CD14-positive monocyte (primary cell): ENCODE results near the gene CCDC167. TPM values are rescaled to one million over a fixed set of nuclear protein-coding genes. Genes with fewer than 3 reads are reported as not detected.
A peak's percentile ranks its signal among the peaks of the same experiment; 100 is the strongest.

Source experiments
- DNase-seq, 3 donors: peaks; one replicate each; pipeline ENCODE4 v3.0.0-alpha.2; 2011 to 2022
- H2AFZ ChIP-seq: 2 replicates; pipeline ENCODE4 v1.6.0; 2012; ENCODE audit warnings: mild to moderate bottlenecking, low read depth, low read length, inconsistent platforms; ENCODE audit not compliant: insufficient read depth, poor library complexity, severe bottlenecking
- H3K27ac ChIP-seq, 2 donors: 1 replicate in 1 of 2; 2 replicates in 1 of 2; pipeline ENCODE4 v1.5.1; 2012 to 2013; ENCODE audit warnings: low read length in 2 of 2, control low read depth in 1 of 2, inconsistent platforms in 1 of 2, low read depth in 1 of 2, mild to moderate bottlenecking in 1 of 2
- H3K27me3 ChIP-seq, 2 donors: one replicate each; pipeline versions ENCODE4 v1.6.0 to v1.6.1; 2011 to 2013; ENCODE audit warnings: low read length in 2 of 2; ENCODE audit not compliant: control insufficient read depth in 2 of 2, insufficient read depth in 2 of 2
- H3K36me3 ChIP-seq, 2 donors: replicated peaks in 1 of 2; 1 replicate in 1 of 2; 2 replicates in 1 of 2; pipeline versions ENCODE4 v1.5.1 to v1.6.1; 2012 to 2013; ENCODE audit warnings: low read length in 2 of 2, control low read depth in 1 of 2, inconsistent platforms in 1 of 2, mild to moderate bottlenecking in 1 of 2; ENCODE audit not compliant: insufficient read depth in 2 of 2, control insufficient read depth in 1 of 2
- H3K4me1 ChIP-seq, 2 donors: 1 replicate in 1 of 2; 2 replicates in 1 of 2; pipeline versions ENCODE4 v1.5.1 to v1.6.1; 2012 to 2013; ENCODE audit warnings: low read length in 2 of 2, control low read depth in 1 of 2, inconsistent platforms in 1 of 2, mild to moderate bottlenecking in 1 of 2, moderate library complexity in 1 of 2; ENCODE audit not compliant: insufficient read depth in 2 of 2, control insufficient read depth in 1 of 2
- H3K4me2 ChIP-seq: replicated peaks from 2 replicates; pipeline ENCODE3; 2012; ENCODE audit warnings: low read length, moderate library complexity, mild to moderate bottlenecking; ENCODE audit not compliant: poor library complexity, severe bottlenecking; ENCODE audit errors: extremely low read depth
- H3K4me3 ChIP-seq, 3 experiments: fragments of 200-600 bp in 1 of 3; sonication (generic) in 1 of 3; replicated peaks in 1 of 3; 1 replicate in 2 of 3; 2 replicates in 1 of 3; pipeline ENCODE4 v1.5.1; 2011 to 2013; ENCODE audit warnings: low read length in 3 of 3, mild to moderate bottlenecking in 3 of 3, control low read depth in 2 of 3, low read depth in 2 of 3, inconsistent platforms in 1 of 3, moderate library complexity in 1 of 3
- H3K79me2 ChIP-seq: 2 replicates; pipeline ENCODE4 v1.6.0; 2012; ENCODE audit warnings: mild to moderate bottlenecking, control low read depth, inconsistent platforms, low read length, moderate library complexity; ENCODE audit not compliant: insufficient read depth
- H3K9ac ChIP-seq: 2 replicates; pipeline ENCODE4 v1.6.0; 2017; ENCODE audit warnings: low read length, mild to moderate bottlenecking; ENCODE audit not compliant: insufficient read depth, poor library complexity, severe bottlenecking
- H3K9me3 ChIP-seq, 2 donors: replicated peaks in 1 of 2; 1 replicate in 1 of 2; 2 replicates in 1 of 2; pipeline versions ENCODE4 v1.5.1 to v1.6.1; 2012 to 2013; ENCODE audit warnings: low read length in 2 of 2, control low read depth in 1 of 2; ENCODE audit not compliant: control insufficient read depth in 1 of 2, insufficient read depth in 1 of 2
- H4K20me1 ChIP-seq: 2 replicates; pipeline ENCODE4 v1.6.0; 2012; ENCODE audit warnings: mild to moderate bottlenecking, low read length, control low read depth, moderate library complexity; ENCODE audit not compliant: insufficient read depth
- H3K27ac Mint-ChIP-seq, 7 donors: one replicate each; pipeline ENCODE4 v1.8.0; 2020; ENCODE audit warnings: mild to moderate bottlenecking in 7 of 7, mixed read lengths in 7 of 7, moderate library complexity in 6 of 7, inconsistent platforms in 2 of 7
- H3K27me3 Mint-ChIP-seq, 3 donors: one replicate each; pipeline ENCODE4 v1.8.0; 2021 to 2022; ENCODE audit warnings: low read depth in 3 of 3, mild to moderate bottlenecking in 3 of 3, mixed read lengths in 3 of 3, moderate library complexity in 3 of 3, inconsistent platforms in 1 of 3
- H3K36me3 Mint-ChIP-seq, 2 donors: one replicate each; pipeline ENCODE4 v1.8.0; 2020; ENCODE audit warnings: mixed read lengths in 2 of 2, inconsistent platforms in 1 of 2, mild to moderate bottlenecking in 1 of 2
- H3K4me1 Mint-ChIP-seq: one replicate; pipeline ENCODE4 v1.8.0; 2020; ENCODE audit warnings: mild to moderate bottlenecking, mixed read lengths
- H3K4me3 Mint-ChIP-seq, 2 donors: one replicate each; pipeline ENCODE4 v1.8.0; 2020; ENCODE audit warnings: mild to moderate bottlenecking in 2 of 2, mixed read lengths in 2 of 2, moderate library complexity in 1 of 2
- H3K9me3 Mint-ChIP-seq, 7 donors: one replicate each; pipeline ENCODE4 v1.8.0; 2020 to 2022; ENCODE audit warnings: mixed read lengths in 7 of 7, mild to moderate bottlenecking in 6 of 7, moderate library complexity in 6 of 7, inconsistent platforms in 2 of 7
- WGBS: methylation state at CpG from one replicate; pipeline ENCODE4 v1.1.5; 2013; ENCODE audit warnings: missing lambda C conversion rate; ENCODE audit not compliant: insufficient coverage; 5-methylcytosine and 5-hydroxymethylcytosine counted together
- intact Hi-C, 2 donors: fragments of 100-400 bp; cut with micrococcal nuclease; formaldehyde crosslinking; loops; one replicate each; pipeline versions ENCODE4 v1.15.0 to v1.15.1; 2023
- polyA plus RNA-seq, 3 donors: library from polyadenylated mRNA; depleted of rRNA in 1 of 3; unstranded in 2 of 3; stranded (reverse) in 1 of 3; fragments of 300-500 nt in 2 of 3; fragments of >200 nt in 1 of 3; fragmentation: Illumina TruSeq in 2 of 3; gene quantifications; 1 replicate in 2 of 3; 2 replicates in 1 of 3; pipeline ENCODE4 v1.2.3, GENCODE V29; 2012 to 2021
- TF ChIP-seq, protein P1 (sequence below): fragments of 200-600 bp; IDR thresholded peaks from one replicate; pipeline ENCODE4 v1.8.0; 2022; ENCODE audit warnings: antibody characterized with exemption, mild to moderate bottlenecking

The CCDC167 gene
- polyA plus RNA-seq, 3 donors = 12.5 to 22.9 (median 20.7) TPM

DNA sequence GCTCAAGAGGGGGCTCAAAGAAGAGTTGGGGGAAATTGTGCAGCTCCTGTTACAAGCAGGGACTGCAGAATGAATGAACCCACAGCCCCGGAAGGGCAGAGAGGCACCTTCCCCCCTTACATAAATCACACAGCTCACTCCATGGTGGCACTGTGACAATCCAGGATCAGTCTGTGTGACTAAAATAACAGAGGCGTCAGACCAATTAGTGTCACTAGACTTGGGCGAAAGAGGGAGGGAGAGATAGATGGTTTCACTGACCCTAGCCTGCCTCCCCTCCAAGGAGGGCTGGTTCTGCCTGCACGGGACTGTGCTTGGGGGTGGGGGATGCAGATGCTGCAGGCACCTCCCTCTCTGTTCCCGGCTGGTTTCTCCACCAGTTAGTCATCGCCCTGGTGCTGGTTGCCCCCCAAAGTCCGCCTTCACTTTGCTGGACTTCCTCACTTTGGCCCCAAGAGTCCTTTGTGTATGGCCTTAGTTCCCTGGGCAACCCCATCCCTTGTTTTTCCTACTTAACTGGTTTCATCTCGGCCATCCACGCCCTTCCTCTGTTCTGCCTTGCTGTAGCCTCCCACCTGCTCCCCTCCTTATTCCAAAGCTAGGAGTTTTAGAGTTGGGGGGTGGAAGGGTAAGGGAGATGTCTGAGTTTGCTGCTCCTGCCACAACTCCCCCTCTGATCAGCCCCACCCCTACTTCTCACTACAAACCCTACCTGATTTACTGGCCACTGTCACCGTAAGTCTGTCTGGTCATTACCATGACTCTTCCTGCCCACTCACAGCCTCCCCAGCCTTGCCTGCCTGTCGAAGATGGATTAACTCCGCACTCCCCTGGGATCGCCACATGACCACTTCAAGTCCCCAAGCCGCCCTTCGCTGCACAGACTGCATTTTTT, 17.7 kb downstream of the CCDC167 start:
- no peak overlapping the region for H3K4me3 ChIP-seq
- no peaks in the 10 kb centered on the region for H3K9me3 ChIP-seq
- DNase-seq = no peak
- no peaks in the 10 kb centered on the region for H3K79me2 ChIP-seq
- no peak overlapping the region for H3K4me2 ChIP-seq
- H3K9ac ChIP-seq = no peak overlapping the region
- peaks cover 71 to 80% of the 10 kb centered on the region in 2 donors for H3K36me3 Mint-ChIP-seq
- H3K27ac ChIP-seq = no peak overlapping the region
- TF ChIP-seq, protein P1, sequence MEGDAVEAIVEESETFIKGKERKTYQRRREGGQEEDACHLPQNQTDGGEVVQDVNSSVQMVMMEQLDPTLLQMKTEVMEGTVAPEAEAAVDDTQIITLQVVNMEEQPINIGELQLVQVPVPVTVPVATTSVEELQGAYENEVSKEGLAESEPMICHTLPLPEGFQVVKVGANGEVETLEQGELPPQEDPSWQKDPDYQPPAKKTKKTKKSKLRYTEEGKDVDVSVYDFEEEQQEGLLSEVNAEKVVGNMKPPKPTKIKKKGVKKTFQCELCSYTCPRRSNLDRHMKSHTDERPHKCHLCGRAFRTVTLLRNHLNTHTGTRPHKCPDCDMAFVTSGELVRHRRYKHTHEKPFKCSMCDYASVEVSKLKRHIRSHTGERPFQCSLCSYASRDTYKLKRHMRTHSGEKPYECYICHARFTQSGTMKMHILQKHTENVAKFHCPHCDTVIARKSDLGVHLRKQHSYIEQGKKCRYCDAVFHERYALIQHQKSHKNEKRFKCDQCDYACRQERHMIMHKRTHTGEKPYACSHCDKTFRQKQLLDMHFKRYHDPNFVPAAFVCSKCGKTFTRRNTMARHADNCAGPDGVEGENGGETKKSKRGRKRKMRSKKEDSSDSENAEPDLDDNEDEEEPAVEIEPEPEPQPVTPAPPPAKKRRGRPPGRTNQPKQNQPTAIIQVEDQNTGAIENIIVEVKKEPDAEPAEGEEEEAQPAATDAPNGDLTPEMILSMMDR = no peak
- H3K4me1 Mint-ChIP-seq = no peaks in the 10 kb centered on the region
- H3K4me3 Mint-ChIP-seq = no peak overlapping the region
- WGBS = 100% methylated on average over 3 of the region's 15 CpGs
- H3K9me3 Mint-ChIP-seq = no peaks in the 10 kb centered on the region
- intact Hi-C loops = no loop called here
- peak overlapping the region in 1 of 7 donors; percentile 9 for H3K27ac Mint-ChIP-seq
- no peaks in the 10 kb centered on the region for H3K4me1 ChIP-seq
- H3K27me3 Mint-ChIP-seq = peaks cover 0 to 1% (median 0%) of the 10 kb centered on the region in 3 donors
- no peaks in the 10 kb centered on the region for H3K27me3 ChIP-seq
- no peak overlapping the region for H2AFZ ChIP-seq
- peaks cover 59 to 81% of the 10 kb centered on the region in 2 donors for H3K36me3 ChIP-seq
- H4K20me1 ChIP-seq = no peaks in the 10 kb centered on the region

DNA sequence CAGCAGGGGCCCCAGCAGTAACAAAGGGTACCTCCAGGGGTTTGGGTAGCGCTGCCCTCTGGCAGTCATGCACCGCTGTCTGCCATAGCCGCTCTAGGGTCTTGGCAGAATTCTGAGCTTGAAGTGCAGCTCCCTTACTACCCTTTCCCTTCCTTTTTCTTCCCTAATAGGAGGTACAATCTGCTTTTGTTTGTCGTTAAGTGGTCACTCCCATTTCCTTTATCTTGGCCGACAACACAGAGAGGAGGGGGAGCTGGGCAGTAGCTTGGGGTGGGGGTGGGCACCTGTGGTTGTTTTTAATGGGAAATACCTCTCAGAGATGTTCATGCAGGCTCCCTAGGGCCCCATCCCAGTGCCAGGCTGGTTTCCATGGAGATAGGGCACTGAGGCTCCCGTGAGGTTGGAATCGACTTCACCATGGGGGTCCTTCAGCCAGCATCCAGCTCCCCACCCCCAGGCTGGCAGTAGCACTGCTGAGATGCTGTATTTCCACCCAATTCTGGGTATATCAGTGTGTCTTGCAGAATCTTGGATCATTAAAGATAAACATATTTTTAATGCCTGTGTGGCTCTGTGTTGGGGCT, 18.6 kb downstream of the CCDC167 start:
- Mint-ChIP-seq H3K9me3 (no peaks in the 10 kb centered on the region), H3K27ac (no peak overlapping the region), H3K27me3 (peaks cover 0 to under 1% (median 0%) of the 10 kb centered on the region in 3 donors), H3K4me1 (no peaks in the 10 kb centered on the region), H3K36me3 (peaks cover 74 to 83% of the 10 kb centered on the region in 2 donors), H3K4me3 (no peak overlapping the region)
- TF ChIP-seq, protein P1 = no peak
- WGBS = no CpG with 5 or more reads among the region's 7 CpGs
- no peak overlapping the region for H3K4me2 ChIP-seq
- intact Hi-C loops = no loop called here
- H3K27ac ChIP-seq = no peak overlapping the region
- H3K9ac ChIP-seq = no peak overlapping the region
- DNase-seq = no peak
- H3K4me3 ChIP-seq = no peak overlapping the region
- peaks cover 68 to 87% of the 10 kb centered on the region in 2 donors for H3K36me3 ChIP-seq
- no peaks in the 10 kb centered on the region for H4K20me1 ChIP-seq
- H3K27me3 ChIP-seq = no peaks in the 10 kb centered on the region
- H3K79me2 ChIP-seq = no peaks in the 10 kb centered on the region
- no peak overlapping the region for H2AFZ ChIP-seq
- no peaks in the 10 kb centered on the region for H3K9me3 ChIP-seq
- no peaks in the 10 kb centered on the region for H3K4me1 ChIP-seq
